NCI-H524 (cell line): ENCODE results near the gene DSCAML1.

Source experiments
- DNase-seq, 2 experiments: peaks; one replicate each; lab custom pipeline; 2025; lab: John Stamatoyannopoulos, UW

Gene DSCAML1

GRCh38 chr11:117580866-117581265 lies 216.2 kb downstream of the DSCAML1 start:
- DNase-seq: no peak

DNA sequence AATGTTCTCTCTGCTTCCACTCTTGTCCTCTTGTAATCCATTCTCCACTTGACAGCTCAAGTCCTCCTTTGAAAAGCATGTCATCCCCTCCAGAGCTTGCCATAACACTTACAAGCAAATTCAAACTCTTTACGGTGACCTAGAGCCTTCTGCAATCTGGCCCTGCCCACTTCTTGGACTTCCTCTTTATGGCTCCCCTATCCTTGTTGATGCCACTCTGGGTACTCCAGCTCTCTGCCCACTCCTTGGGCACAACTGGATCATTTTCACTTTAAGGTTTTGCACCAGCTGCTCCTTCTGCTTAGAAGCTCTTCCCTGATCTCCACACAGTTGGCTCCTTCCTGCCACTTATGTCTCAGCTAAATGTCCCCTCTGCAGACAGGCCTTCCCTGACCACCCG lies 217.9 kb downstream of the DSCAML1 start:
- DNase-seq: no peak

GRCh38 chr11:117575856-117576255 lies 221.2 kb downstream of the DSCAML1 start:
- no peak for DNase-seq

GRCh38 chr11:117574551-117574950 lies 222.5 kb downstream of the DSCAML1 start:
- no peak for DNase-seq

DNA sequence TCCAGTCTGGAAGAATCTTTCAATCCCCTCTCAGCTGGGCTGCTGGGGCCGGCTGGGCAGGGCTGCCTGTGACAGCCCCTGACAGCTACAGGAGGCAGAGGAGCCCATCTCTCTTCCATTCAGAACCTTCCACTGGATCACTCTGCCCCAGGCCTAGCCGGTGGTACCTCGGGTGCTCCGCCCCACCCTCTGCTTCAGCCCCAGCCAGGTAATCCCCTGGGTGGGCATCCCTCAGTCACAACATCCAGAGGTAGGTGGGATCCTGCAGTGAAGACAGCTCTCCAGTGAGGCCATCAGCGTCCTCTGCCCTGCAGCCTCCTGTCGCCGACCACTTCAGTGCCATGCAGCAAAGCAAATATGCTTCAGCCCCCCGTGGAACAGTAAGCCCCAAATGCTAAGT lies 223.7 kb downstream of the DSCAML1 start:
- DNase-seq: no peak

GRCh38 chr11:117572671-117573070 lies 224.3 kb downstream of the DSCAML1 start:
- DNase-seq: no peak

- no peak for DNase-seq
Measured at GRCh38 chr11:117572129-117572528, 224.9 kb downstream of the DSCAML1 start.

GRCh38 chr11:117570701-117571100 lies 226.3 kb downstream of the DSCAML1 start:
- peak in 1 of 2 experiments; percentile 10 for DNase-seq

DNA sequence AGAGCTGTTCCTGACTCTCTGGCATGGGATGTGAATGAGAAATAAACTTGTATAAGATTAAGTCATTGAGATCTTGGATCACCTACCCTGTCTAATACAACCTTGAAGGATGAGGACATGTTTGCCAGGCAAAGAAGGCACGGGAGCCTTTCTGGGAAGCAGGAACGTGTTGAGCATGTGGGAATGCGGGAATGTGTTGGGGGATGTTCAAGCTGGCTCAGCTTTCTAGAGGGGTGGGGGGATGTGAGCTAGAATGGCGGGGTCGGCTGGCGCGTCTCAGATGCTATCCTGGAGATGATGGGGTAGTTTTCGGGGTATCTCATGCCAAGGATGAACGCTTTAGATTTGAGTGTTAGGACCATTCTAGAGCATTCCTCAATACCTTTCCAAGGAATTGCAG lies 227.1 kb downstream of the DSCAML1 start:
- no peak for DNase-seq

DNA sequence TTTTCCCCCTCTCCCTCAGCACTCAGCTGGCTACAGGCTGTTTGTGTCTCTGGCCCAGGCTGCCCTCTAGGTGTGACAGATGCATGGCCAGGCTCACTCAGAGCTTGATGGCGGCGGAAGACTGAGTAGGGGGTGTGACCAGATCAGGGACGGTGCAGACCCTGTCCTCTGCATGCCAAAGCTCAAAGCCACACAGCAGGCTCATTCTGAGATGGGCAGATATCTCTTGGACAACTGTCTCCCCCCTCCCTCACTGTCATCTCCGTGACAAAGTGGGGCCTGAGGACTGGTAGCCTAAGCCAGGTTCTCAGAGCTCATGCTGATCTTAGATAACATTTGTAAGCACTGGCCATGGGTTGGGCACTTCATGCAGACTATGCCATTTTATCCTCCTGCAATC lies 231.3 kb downstream of the DSCAML1 start:
- DNase-seq: no peak

GRCh38 chr11:117564321-117564720 lies 232.7 kb downstream of the DSCAML1 start:
- DNase-seq: no peak

- no peak for DNase-seq
Measured at GRCh38 chr11:117563556-117563955, 233.5 kb downstream of the DSCAML1 start.

DNA sequence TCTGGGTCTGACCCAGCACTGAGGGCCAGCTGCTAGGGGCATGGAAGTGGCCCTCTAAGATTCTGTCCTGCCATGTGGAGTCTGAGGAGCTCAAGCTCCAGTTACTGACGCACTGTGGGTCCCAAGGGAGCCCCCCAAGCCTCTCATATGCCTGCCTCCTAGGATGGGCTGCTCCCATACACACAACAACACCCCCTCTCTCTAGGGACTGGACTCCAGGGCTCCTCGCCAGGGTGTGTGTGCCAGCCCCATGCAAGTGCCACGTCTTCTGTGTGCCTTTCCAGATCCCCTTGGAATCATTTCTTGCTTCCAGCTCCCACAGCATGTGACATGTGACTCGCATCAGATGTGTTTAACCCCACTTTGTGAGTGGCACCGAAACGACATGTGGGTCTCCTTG lies 234.9 kb downstream of the DSCAML1 start:
- DNase-seq: peak in 1 of 2 experiments; percentile 11

DNA sequence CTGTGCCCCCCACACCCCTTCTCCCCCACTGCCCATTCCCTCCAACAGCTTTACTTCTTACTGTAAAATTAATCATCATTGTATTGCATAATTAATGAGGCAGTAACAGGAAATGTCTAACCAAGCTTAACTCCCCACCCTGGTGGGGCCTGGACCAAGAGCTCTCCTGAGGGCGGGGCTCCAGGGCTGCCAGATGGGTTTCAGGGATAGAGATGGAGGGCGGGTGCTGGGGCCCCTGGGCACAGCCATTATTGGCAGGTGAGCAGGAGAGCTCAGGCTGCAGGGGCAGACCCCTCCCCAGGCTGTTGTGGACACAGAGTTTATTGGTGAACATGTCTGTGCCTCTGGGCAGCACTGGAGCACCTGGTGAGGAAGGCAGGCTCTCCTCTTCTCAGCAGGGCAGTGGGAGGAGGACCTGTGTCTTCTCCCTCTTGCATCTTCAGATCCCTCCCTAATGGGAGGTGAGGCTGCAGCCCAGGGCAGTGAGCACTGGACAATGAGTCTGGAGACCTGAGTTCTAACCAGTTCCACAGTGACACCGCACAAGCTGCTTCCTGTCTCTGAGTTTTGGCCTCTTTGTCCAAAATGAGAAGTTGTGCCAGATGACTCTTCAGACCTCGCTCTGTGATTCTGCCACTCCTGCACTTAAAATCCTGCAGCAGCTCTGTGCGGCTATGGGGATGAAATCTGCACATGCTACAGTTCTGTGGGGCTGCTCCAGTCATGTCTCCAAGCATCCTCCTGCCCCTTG lies 236.1 kb downstream of the DSCAML1 start:
- peak; percentile 23 to 63 for DNase-seq

DNA sequence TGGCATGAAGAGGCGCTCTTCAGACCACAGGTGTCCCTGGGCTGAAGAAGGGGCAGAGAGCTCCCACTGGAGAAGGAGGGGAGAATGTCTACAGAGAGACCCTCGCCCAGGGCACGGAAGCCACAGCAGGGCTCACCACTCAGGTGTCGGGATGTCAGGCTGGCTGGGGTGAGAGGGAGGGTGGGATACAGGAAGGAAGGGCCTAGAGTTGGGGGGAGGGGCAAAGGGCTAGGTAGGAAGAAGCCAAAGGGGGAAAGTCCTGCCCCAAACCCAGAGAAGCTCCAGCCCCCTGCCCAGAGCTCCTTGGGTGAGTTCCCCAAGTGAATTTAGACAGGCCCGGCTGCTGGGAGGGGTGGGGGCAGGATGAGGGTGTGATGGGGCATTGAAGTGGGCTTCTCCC lies 237.3 kb downstream of the DSCAML1 start:
- DNase-seq: no peak

DNA sequence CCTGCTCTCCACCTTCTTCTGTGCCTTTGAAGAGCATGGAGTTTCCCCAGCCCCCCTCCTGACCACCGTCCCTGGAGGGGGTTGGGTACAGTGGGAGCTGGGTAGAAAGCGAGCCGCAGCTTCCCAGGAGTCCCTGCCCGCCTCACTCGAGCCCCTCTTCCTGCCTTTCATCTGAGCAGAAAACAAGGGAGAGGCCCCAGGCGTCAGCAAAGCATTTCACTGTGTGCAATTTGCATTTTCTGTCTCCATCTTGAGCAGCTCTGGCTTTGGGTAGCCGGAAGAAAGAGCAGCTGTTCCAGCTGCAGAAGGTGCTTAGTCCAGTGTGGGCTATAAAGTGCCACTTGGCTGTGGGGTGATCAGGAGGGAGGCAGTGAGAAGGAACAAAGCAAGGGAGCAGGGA lies 239.7 kb downstream of the DSCAML1 start:
- no peak for DNase-seq

- no peak for DNase-seq
Measured at GRCh38 chr11:117554601-117555333, 242.2 kb downstream of the DSCAML1 start.

DNA sequence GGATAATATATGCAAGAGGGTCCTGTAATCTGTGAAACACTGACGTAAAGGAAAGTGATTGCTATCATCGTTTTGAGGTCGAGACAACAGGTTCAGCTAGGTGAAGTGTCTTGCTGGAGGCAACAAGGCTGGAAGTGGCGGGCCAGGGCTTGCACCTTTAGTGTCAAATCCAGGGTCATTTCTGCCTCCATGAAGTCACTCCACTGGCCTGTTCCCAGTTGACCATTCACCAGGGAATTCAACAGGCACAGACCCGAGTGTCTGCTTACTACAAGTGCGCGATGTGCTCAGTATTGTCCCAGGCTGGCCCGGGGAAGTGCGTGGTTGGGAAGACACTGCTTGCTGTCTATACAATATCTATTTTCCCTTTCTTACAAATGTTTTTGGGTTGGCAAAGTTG lies 244.4 kb downstream of the DSCAML1 start:
- DNase-seq: peak in 1 of 2 experiments; percentile 6

DNA sequence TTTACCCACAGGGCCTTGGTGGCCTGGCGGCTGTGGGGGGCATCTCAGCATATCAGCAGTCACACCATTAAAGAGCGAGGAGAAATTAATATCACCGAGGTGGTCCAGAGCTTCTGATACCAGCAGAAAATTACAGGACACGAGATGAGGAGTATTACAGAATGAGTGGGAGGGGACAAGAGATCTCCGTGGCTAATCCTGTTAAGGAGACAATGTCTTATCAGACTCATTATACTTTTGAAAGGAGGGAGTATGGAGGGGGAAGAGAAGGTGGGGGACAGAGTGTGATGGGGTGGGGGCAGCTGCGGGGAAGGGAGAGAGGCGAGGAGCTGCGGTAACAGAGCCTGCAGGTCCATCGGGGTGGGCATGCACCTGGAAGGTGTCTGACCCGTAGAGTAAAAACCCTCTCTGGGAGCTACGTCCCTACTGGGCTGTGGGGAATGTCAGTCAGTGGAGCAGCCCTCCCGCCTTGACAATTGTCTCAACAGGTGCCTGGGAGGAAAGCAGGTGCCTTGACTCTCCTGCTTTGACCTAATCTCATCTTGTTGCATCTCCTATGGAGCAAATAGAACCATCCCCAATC lies 245.2 kb downstream of the DSCAML1 start:
- DNase-seq: peak in 1 of 2 experiments; percentile 26

DNA sequence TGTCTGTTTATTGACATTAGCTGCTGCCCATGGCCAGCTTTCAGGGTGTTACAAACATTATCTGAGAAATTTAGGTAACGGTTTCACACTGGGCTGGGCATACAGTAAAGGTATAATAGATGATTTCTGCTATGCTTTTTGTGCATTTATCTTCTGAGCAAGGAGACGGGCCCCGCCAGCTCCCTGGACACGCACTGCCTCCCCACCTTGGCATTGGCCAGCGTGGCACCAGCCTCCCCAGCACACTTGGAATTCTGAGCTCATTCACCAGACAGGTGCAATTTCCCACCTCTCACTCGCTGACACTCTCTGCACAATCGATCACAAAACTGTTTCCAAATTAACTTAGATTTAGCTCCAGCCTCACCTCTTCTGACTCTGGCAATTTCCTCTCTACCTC lies 246.6 kb downstream of the DSCAML1 start:
- no peak for DNase-seq

DNA sequence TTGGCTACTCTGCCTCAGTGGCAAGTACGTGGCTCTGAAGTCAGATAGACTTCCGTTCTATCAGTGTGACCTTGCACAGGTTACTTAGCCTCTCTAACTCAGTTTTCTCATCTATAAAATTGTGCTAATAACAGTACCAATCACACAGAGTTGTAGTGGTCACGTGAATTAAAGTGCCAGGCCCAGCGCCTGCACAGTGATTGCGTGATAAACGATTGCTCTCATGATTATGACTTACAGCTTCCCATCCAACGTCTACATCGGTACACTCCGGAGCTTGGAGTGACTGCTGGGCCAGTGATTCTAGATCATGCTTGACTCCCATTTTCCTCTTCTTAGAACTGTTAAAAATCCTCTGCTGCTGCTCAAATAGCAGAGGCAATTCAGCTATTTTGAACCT lies 247.6 kb downstream of the DSCAML1 start:
- no peak for DNase-seq

DNA sequence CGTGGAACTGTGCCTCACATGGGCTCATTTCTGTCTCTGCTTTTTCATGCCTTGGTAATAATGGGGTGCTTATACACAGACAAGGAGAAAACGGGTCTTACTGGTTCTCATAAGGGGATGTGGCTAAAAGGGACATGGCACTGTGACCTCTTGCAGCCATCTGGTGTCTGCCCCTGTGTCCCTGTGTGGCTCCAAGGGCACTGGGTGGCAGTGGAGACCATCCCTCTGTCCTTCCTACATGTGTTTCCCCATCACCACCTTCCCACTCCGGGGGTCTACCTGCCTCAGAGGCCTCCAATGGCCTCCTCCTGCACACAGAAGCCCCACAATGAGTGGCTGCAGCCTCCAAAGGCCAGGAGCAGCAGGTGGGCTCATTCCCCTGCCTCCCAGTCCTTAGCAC lies 248.1 kb downstream of the DSCAML1 start:
- no peak for DNase-seq

DNA sequence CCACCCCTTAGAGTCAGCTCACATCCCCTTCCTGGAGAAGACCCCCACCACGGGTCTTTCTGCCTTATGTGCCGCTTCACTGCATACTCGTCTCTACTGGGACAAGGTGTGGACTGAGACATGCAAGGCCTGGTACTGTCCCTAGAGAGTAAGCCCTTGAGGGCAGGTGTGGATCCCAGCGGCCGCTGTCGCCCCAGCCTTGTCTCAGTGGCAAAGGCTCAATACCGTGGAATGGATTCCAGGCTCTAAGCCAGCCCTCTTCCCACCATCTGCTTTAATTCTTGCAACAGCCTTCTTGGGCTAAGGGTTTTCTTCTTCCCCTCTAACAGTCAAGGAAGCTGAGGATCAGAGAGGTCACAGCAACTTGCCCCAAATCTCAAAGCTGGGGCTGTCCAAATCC lies 249.1 kb downstream of the DSCAML1 start:
- DNase-seq: no peak
